ENCODE results near the gene PLAGL1. TPM values are rescaled to one million over a fixed set of nuclear protein-coding genes. Genes with fewer than 3 reads are reported as not detected.

PLAGL1 gene
- total and polyA plus RNA-seq, 4 donors = 1.3 to 6.3 (median 2.0) TPM

GRCh38 chr6:143894655-143895054 is 113.4 kb downstream of the PLAGL1 start:
- Histone ChIP-seq H3K9ac (ENCODE audit: low read depth in 1 of 2, low read length in 2 of 2) (no peak overlapping the region), H3K4me3 (ENCODE audit: low read depth in 1 of 3, low read length in 3 of 3) (no peak overlapping the region), H3K36me3 (ENCODE audit: control insufficient read depth in 4 of 4, insufficient read depth in 3 of 4, low read depth in 1 of 4, low read length in 3 of 4) (no peaks in the 10 kb centered on the region), H3K4me1 (ENCODE audit: control insufficient read depth in 4 of 4, insufficient read depth in 4 of 4, low read length in 3 of 4) (no peaks in the 10 kb centered on the region), H3K9me3 (ENCODE audit: control insufficient read depth in 4 of 4, low read length in 3 of 4) (no peaks in the 10 kb centered on the region), H3K27me3 (ENCODE audit: control insufficient read depth in 4 of 4, insufficient read depth in 4 of 4, low read length in 3 of 4) (no peaks in the 10 kb centered on the region), H3K27ac (ENCODE audit: low read depth in 1 of 2, low read length in 2 of 2) (no peak overlapping the region)
- no peak for DNase-seq (ENCODE audit: low spot score)
- 99% methylated on average over 1 of the region's 1 CpG for WGBS
- no peak for TF ChIP-seq JUND (IDR thresholded peaks at IDR 0.05)
- no peak for TF ChIP-seq RXRA (IDR thresholded peaks at IDR 0.05)

Small RNA genes within 50 kb of the gene (small RNA-seq; reads per million reads assigned to genes)
- gene RF02143 = not detected

Other genes with a start within 250 kb of the PLAGL1 start
- 10 to 100 TPM in 1 of 2 donors, 1 to 10 TPM in 1; 8.7 to 13.9 TPM for gene LTV1, start 164.9 kb downstream of the PLAGL1 start, total RNA-seq
- 10 to 100 TPM; 12.4 to 14.5 TPM for gene LTV1, start 164.9 kb downstream of the PLAGL1 start, polyA plus RNA-seq
- not detected for gene ZC2HC1B, start 143.8 kb downstream of the PLAGL1 start, total RNA-seq
- gene ZC2HC1B, start 143.8 kb downstream of the PLAGL1 start, polyA plus RNA-seq = not detected
- gene SF3B5, start 87.3 kb upstream of the PLAGL1 start, total RNA-seq = 10 to 100 TPM; 51.8 to 63.1 TPM
- gene SF3B5, start 87.3 kb upstream of the PLAGL1 start, polyA plus RNA-seq = 100 to 1,000 TPM; 131 to 178 TPM
- gene STX11, start 142.3 kb upstream of the PLAGL1 start, total RNA-seq = 1 to 10 TPM; 4.5 to 4.9 TPM
- gene STX11, start 142.3 kb upstream of the PLAGL1 start, polyA plus RNA-seq = 1 to 10 TPM; 1.3 to 2.2 TPM